ENCODE measurements around the gene ARG2.
"Not testable (repeated sequence)": the region's sequence is repeated elsewhere in the genome, so short reads cannot be mapped to it uniquely, and the experiment has no call there.

ARG2 gene

DNA sequence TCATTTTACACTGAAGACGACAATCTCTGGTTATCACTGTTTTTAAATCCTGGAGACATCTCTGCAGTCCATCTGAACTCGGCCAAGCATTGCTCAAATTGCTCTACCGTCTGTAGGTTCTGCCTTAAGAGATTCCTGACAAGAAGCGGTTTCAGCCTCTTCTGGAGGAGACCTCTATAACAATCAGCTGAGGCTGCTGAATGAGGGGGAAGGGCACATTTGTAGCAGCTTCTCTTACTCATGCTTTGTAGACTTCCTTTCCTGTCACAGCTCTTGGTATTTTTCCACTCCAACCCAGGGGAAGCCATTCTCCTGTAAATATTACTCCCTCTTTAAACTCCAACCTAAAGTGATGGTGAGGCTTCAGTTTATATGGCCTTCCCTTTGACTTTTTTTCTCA lies 3.0 kb downstream of the ARG2 start (continued):
- no peak for TF ChIP-seq TSHZ2 (CRISPR knock-in tag; IDR thresholded peaks at IDR 0.05)
- no peak for TF ChIP-seq BACH2 (CRISPR knock-in tag; IDR thresholded peaks at IDR 0.05; ENCODE audit: borderline replicate concordance)

- no peak for ATAC-seq
- TF ChIP-seq TOX (CRISPR knock-in tag; IDR thresholded peaks at IDR 0.05; ENCODE audit: borderline replicate concordance) = no peak
These were observed 3.4 kb downstream of the ARG2 start for GRCh38 chr14:67623114-67623513.

DNA sequence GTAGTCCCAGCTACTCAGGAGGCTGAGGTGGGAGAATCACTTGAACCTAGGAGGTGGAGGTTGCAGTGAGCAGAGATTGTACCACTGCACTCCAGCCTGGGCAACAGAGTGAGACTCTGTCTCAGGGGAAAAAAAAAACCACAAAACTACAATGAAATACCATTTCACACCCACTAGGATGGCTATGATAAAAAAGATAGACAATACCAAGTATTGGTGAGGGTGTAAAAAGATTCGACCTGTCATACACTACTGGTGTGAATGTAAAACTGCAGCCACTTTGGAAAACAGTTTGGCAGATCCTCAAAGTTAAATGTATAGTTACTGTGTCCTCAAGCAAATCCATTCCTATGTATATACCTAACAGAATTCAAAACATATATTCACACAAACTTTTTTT lies 6.4 kb downstream of the ARG2 start:
- ATAC-seq = not testable (repeated sequence)

GRCh38 chr14:67627519-67627918 lies 7.8 kb downstream of the ARG2 start:
- no peak for TF ChIP-seq RARB (CRISPR knock-in tag; IDR thresholded peaks at IDR 0.05)
- TF ChIP-seq ZFP3 (CRISPR knock-in tag; IDR thresholded peaks at IDR 0.05) = no peak
- no peak for TF ChIP-seq ARNTL (CRISPR knock-in tag; IDR thresholded peaks at IDR 0.05; ENCODE audit: borderline replicate concordance, low read depth)
- no peak for TF ChIP-seq OSR1 (CRISPR knock-in tag; IDR thresholded peaks at IDR 0.05)
- TF ChIP-seq, protein P1, sequence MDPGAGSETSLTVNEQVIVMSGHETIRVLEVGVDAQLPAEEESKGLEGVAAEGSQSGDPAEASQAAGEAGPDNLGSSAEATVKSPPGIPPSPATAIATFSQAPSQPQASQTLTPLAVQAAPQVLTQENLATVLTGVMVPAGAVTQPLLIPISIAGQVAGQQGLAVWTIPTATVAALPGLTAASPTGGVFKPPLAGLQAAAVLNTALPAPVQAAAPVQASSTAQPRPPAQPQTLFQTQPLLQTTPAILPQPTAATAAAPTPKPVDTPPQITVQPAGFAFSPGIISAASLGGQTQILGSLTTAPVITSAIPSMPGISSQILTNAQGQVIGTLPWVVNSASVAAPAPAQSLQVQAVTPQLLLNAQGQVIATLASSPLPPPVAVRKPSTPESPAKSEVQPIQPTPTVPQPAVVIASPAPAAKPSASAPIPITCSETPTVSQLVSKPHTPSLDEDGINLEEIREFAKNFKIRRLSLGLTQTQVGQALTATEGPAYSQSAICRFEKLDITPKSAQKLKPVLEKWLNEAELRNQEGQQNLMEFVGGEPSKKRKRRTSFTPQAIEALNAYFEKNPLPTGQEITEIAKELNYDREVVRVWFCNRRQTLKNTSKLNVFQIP (CRISPR knock-in tag; IDR thresholded peaks at IDR 0.05; ENCODE audit: borderline replicate concordance, low read depth) = no peak
- no peak for TF ChIP-seq BACH2 (CRISPR knock-in tag; IDR thresholded peaks at IDR 0.05; ENCODE audit: borderline replicate concordance)
- TF ChIP-seq ZNF565 (CRISPR knock-in tag; conservative IDR thresholded peaks at IDR 0.05; ENCODE audit: low read depth) = no peak
- no peak for TF ChIP-seq GLIS3 (CRISPR knock-in tag; IDR thresholded peaks at IDR 0.05)
- no peak for TF ChIP-seq ZNF8 (CRISPR knock-in tag; IDR thresholded peaks at IDR 0.05)
- TF ChIP-seq, protein P2, sequence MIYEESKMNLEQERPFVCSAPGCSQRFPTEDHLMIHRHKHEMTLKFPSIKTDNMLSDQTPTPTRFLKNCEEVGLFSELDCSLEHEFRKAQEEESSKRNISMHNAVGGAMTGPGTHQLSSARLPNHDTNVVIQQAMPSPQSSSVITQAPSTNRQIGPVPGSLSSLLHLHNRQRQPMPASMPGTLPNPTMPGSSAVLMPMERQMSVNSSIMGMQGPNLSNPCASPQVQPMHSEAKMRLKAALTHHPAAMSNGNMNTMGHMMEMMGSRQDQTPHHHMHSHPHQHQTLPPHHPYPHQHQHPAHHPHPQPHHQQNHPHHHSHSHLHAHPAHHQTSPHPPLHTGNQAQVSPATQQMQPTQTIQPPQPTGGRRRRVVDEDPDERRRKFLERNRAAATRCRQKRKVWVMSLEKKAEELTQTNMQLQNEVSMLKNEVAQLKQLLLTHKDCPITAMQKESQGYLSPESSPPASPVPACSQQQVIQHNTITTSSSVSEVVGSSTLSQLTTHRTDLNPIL (CRISPR knock-in tag; IDR thresholded peaks at IDR 0.05; ENCODE audit: low read depth) = no peak
- no peak for TF ChIP-seq ZC3H10 (CRISPR knock-in tag; IDR thresholded peaks at IDR 0.05)
- no peak for TF ChIP-seq ESRRG (CRISPR knock-in tag; IDR thresholded peaks at IDR 0.05)
- ATAC-seq = no peak

GRCh38 chr14:67630186-67630585 lies 10.5 kb downstream of the ARG2 start:
- no peak for TF ChIP-seq BACH2 (CRISPR knock-in tag; IDR thresholded peaks at IDR 0.05; ENCODE audit: borderline replicate concordance)
- no peak for TF ChIP-seq ARNTL (CRISPR knock-in tag; IDR thresholded peaks at IDR 0.05; ENCODE audit: borderline replicate concordance, low read depth)
- no peak for TF ChIP-seq ESRRG (CRISPR knock-in tag; IDR thresholded peaks at IDR 0.05)
- no peak for ATAC-seq

GRCh38 chr14:67630938-67631337 lies 11.2 kb downstream of the ARG2 start:
- no peak for ATAC-seq
- TF ChIP-seq ZNF565 (CRISPR knock-in tag; conservative IDR thresholded peaks at IDR 0.05; ENCODE audit: low read depth) (no peak), RARB (CRISPR knock-in tag; IDR thresholded peaks at IDR 0.05) (no peak), BACH2 (CRISPR knock-in tag; IDR thresholded peaks at IDR 0.05; ENCODE audit: borderline replicate concordance) (no peak), ISL1 (CRISPR knock-in tag; IDR thresholded peaks at IDR 0.05) (no peak)

DNA sequence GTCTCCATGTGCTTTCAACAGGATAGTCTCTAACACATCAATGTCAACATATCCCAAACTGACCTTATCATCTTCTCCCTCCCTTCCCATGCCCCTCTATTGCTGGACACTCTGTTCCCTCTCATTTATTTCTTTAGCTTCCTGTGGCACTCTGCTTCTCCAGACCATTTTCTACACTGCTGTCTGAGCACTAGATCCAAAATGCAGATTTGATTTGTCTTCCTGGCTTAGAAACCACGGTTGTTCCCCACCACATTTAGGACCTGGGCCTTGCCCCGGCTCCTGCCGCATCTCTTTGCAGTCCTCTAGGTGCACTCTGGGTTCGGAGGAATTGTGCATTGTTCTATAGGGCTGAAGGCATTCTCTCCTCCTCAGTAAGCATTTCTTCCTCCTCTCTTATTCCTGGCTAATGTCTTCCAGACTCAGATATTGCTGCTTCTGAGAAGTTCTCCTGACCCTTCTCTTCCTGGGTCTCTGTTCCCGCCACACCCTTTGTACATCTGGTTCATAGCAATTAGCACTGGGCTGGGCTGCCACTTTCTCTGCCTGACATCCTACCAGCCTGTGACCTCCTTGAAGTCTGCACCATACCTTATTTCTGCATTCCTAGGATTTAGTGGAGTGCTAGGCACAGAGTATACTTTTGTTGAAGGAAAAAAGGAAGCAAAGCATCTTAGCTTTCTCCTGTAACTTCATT lies 13.9 kb downstream of the ARG2 start:
- ATAC-seq = no peak
- TF ChIP-seq PPARA (CRISPR knock-in tag; IDR thresholded peaks at IDR 0.05; ENCODE audit: borderline replicate concordance) (no peak), ZFP3 (CRISPR knock-in tag; IDR thresholded peaks at IDR 0.05) (no peak), OSR1 (CRISPR knock-in tag; IDR thresholded peaks at IDR 0.05) (no peak), SNAI2 (CRISPR knock-in tag; IDR thresholded peaks at IDR 0.05) (no peak), GLIS3 (CRISPR knock-in tag; IDR thresholded peaks at IDR 0.05) (no peak), ISL1 (CRISPR knock-in tag; IDR thresholded peaks at IDR 0.05) (no peak), ZNF565 (CRISPR knock-in tag; conservative IDR thresholded peaks at IDR 0.05; ENCODE audit: low read depth) (no peak), ZC3H10 (CRISPR knock-in tag; IDR thresholded peaks at IDR 0.05) (no peak), RARB (CRISPR knock-in tag; IDR thresholded peaks at IDR 0.05) (no peak), PATZ1 (CRISPR knock-in tag; IDR thresholded peaks at IDR 0.05; ENCODE audit: borderline replicate concordance) (no peak)
- TF ChIP-seq, protein P1 (CRISPR knock-in tag; IDR thresholded peaks at IDR 0.05; ENCODE audit: borderline replicate concordance, low read depth) = no peak
